Mucosa of gallbladder (tissue), 1 donor: ENCODE measurements around the gene RSF1. TPM values are rescaled to one million over a fixed set of nuclear protein-coding genes. Genes with fewer than 3 reads are reported as not detected.

ENCODE experiments used
- DNase-seq: peaks from one replicate; pipeline ENCODE4 v3.0.0-alpha.2; 2020; ENCODE audit warnings: low spot score
- total RNA-seq: library from RNA; stranded (reverse); gene quantifications from one replicate; pipeline ENCODE4 v1.2.1, GENCODE V29; 2021
- donor health status: DM: no; HTN: no; CAD: no.

RSF1 gene
- total RNA-seq, 1 donor from 2014 or later = 62.5 TPM

- no peak for DNase-seq
Observed at GRCh38 chr11:77611921-77612320, 208.6 kb downstream of the RSF1 start.

Other genes with a start within 250 kb of the RSF1 start
- 5.5 TPM for gene AQP11, start 230.8 kb downstream of the RSF1 start, total RNA-seq
- gene CLNS1A, start 182.9 kb downstream of the RSF1 start, total RNA-seq = 75.2 TPM
- gene AAMDC, start 422 bp upstream of the RSF1 start, total RNA-seq = 23.3 TPM
- 28.8 TPM for gene INTS4, start 173.9 kb upstream of the RSF1 start, total RNA-seq
- gene KCTD14, start 202.6 kb upstream of the RSF1 start, total RNA-seq = 23.6 TPM
- gene THRSP, start 243.1 kb upstream of the RSF1 start, total RNA-seq = not detected